C4-2B (cell line): Measurements from ENCODE around the gene DGKI.
"Not testable (repeated sequence)": the region's sequence is repeated elsewhere in the genome, so short reads cannot be mapped to it uniquely, and the experiment has no call there.

ENCODE experiments used
- H3K27ac ChIP-seq: fragments of 450-650 bp; 2 replicates; pipeline ENCODE4 v1.5.1; 2017
- CTCF ChIP-seq: fragments of 450-650 bp; conservative IDR thresholded peaks from 2 replicates; pipeline ENCODE4 v1.5.1; 2017; ENCODE audit warnings: mild to moderate bottlenecking
- ZFX ChIP-seq: fragments of 450-650 bp; IDR thresholded peaks from 2 replicates; pipeline ENCODE4 v1.6.1; 2017

DGKI gene

DNA sequence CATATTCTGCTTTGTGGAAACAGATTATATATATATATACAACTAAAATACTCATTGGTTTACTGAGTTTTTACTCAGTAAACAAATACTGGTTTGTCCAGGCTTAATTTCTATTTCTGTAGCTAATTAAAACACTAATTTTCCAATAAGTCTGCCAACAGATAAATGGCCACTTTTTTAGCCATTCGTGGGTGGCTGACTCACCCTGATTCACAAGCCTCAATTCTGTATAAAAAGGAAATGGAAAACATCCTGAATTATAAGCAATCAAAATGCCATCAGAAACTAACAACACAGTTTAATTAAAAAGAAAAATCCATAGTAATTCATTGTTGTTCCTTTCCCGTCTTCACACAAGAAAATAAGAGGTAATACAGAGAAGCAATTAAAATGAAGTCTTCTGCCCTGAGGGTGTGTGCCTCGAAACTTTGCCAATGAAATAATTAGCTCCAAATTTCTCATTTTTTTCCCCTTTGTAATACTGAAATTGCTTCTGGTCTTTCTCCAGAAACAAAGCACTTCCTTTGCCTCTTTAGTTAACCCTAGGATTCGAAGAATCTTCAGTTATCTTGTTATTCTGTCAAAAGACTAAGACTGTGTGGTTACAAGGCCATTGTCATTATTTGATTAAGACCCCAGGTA, 384.6 kb downstream of the DGKI start:
- H3K27ac ChIP-seq: no peak overlapping the region
- TF ChIP-seq CTCF (no peak), ZFX (no peak)

DNA sequence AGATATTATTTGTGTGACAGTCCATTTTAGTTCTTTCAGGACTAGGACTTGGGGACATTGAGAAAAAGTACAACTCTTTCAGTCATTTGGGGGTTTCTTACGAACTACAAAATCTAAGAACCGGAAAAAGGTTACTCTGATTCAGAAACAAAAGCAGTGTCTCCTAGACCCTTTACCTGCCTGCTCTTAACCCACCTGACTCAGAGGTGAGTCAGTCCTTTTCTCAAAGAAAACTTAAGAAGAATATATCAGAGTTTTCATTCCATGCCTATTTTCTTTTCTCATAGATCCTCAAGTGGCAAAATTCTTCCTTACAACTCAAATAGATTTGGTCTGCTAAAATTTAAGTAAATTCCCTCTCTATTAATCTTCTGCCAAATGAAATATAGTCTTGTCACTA, 388.4 kb downstream of the DGKI start:
- H3K27ac ChIP-seq: no peak overlapping the region
- no peak for TF ChIP-seq ZFX
- no peak for TF ChIP-seq CTCF

- TF ChIP-seq ZFX (no peak), CTCF (no peak)
- no peak overlapping the region for H3K27ac ChIP-seq
Measured at GRCh38 chr7:137454767-137455166, 392.0 kb downstream of the DGKI start.

DNA sequence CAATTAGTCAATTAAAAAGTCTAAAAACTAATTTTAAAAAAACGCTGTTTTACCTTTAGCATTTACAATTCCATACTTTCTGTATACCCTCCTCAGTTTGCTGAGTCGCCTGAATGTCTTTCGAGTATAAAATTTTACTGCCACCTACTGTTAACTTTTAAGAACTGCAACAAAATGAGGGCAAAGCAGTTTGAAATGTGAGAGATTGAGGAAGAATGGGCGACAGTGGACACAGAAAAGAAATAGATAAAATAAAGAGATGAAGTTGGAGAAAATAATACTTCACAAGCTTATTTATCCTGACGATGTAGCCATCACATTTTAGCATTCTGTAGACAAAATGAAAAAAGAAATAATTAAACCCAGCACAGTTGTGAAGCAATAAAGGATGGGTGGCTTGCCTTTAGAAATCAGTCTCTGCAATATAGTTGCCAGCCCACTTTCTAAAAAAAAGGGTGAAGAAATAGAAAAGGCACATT, 392.5 kb downstream of the DGKI start:
- no peak overlapping the region for H3K27ac ChIP-seq
- peak; percentile 88 for TF ChIP-seq CTCF
- no peak for TF ChIP-seq ZFX

DNA sequence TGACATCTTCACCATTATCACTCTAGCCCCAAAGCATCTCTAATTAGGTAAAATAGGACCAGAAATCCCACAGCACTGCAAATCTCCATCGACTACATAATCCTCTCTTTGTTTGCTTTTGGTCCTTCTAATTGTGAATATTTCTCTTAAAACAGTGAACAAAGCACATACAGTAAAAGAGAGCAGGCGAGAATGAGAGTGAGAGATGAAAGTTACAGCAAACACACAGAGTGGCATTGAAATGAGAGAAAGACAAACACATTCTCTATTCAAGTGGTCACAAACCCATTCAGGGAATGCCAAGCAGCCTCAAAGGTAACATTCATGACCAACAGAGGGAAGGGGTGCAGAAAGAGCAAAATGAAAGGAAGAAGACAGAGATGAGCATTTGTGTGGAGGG, 393.4 kb downstream of the DGKI start:
- no peak for TF ChIP-seq CTCF
- TF ChIP-seq ZFX: no peak
- H3K27ac ChIP-seq: no peak overlapping the region

DNA sequence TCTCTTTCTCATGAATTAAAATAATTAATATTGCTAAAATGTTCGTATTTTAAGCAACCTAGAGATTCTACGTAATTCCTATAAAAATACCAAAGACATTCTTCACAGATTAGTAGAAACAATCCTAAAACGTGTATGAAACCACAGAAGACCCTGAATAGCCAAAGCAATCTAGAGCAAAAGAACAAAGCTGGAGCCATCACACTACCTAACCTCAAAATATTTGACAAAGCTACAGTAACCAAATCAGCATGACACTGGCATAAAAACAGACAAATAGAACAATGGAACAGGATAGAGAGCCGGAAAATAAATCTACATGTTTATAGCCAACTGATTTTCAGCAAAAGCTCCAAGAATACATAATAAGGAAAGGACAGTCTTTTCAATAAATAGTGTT, 397.8 kb downstream of the DGKI start:
- no peak for TF ChIP-seq CTCF
- TF ChIP-seq ZFX: no peak
- H3K27ac ChIP-seq: no peak overlapping the region

DNA sequence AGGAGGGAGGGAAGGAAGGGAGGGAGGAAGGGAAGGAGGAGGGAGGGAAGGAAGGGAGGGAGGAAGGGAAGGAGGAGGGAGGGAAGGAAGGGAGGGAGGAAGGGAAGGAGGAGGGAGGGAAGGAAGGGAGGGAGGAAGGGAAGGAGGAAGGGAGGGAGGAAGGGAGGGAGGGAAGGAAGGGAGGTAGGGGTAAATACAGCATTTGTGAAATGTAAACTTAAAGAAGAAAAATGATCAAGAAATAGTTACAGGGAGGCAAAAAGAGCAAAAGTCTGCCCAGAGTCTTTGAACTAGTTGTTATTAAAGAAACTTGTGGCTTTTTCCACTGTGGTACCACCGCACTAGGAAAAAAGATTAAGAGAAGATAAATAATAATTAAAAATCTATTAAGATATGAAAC, 398.2 kb downstream of the DGKI start:
- H3K27ac ChIP-seq: not testable (repeated sequence)

DNA sequence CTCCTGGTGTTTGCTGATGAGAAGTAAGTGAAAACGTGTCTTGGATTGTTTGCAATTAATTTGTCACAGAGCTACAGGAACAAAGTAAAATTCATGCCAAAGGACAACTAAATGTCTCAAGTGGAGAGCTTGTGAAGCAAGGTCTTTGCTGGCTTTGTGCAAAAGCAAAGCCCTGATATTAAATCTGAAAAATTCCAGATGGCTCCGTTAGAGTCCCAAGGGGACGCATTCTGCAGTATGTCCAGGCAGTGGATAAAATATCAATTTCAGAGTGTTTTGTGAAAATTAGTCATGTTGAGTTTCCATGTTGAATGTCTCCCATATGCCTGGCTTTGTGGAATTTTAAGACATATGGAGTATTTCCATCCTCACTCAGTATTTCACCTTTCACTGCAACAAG, 400.7 kb downstream of the DGKI start:
- no peak overlapping the region for H3K27ac ChIP-seq
- TF ChIP-seq CTCF (no peak), ZFX (no peak)
